GM12891 (cell line): ENCODE results near the gene NDST3.

Experiments used
- PAX5 ChIP-seq: IDR thresholded peaks from 2 replicates; pipeline ENCODE4 v1.6.1; 2011; ENCODE audit warnings: low read length, moderate library complexity, mild to moderate bottlenecking; ENCODE audit not compliant: insufficient read depth, severe bottlenecking
- POLR2A ChIP-seq: IDR thresholded peaks from 2 replicates; pipeline ENCODE4 v1.6.1; 2011; ENCODE audit warnings: low read depth, low read length, control low read depth
- POLR2AphosphoS5 ChIP-seq: IDR thresholded peaks from 2 replicates; pipeline ENCODE4 v1.6.1; 2011; ENCODE audit warnings: low read depth, low read length, control low read depth
- POU2F2 ChIP-seq: IDR thresholded peaks from 2 replicates; pipeline ENCODE4 v1.6.1; 2011; ENCODE audit warnings: low read depth, mild to moderate bottlenecking, control low read depth, low read length, moderate library complexity
- SPI1 ChIP-seq: IDR thresholded peaks from 2 replicates; pipeline ENCODE4 v1.6.1; 2011; ENCODE audit warnings: low read depth, low read length, control low read depth
- TAF1 ChIP-seq: IDR thresholded peaks from 2 replicates; pipeline ENCODE4 v1.6.1; 2011; ENCODE audit warnings: low read depth, low read length, control low read depth

- no peak for TF ChIP-seq POLR2A
- no peak for TF ChIP-seq POLR2AphosphoS5
- no peak for TF ChIP-seq TAF1
- no peak for TF ChIP-seq POU2F2
- TF ChIP-seq SPI1: no peak
- TF ChIP-seq PAX5: no peak
Observed at GRCh38 chr4:118226311-118227010, 192.2 kb downstream of the NDST3 start.
